Caco-2 (cell line): ENCODE data around the gene XXYLT1. TPM values are rescaled to one million over a fixed set of nuclear protein-coding genes. Genes with fewer than 3 reads are reported as not detected.

Source experiments
- BruUV-seq: library from RNA; stranded (reverse); fragments of 400-500 nt; replicated peaks from 2 replicates; lab custom pipeline; 2021; lab: Mats Ljungman, UMichigan
- CTCF ChIA-PET: fragments of 300-600 bp; sonication (Branson Sonifier 250); formaldehyde crosslinking; loops from one replicate; lab custom pipeline; 2022; ENCODE audit warnings: antibody characterized with exemption; lab: Charles Lee
- POLR2A ChIA-PET: fragments of 300-600 bp; sonication (Branson Sonifier 250); formaldehyde crosslinking; loops from one replicate; lab custom pipeline; 2022; ENCODE audit warnings: antibody characterized with exemption; lab: Charles Lee
- DNase-seq, 2 experiments: peaks; one replicate each; pipeline versions ENCODE4 v3.0.0 to v3.0.0-alpha.2; 2020 to 2022
- H3K27me3 ChIP-seq: replicated peaks from 2 replicates; pipeline ENCODE4 v1.6.0; 2011; ENCODE audit warnings: low read length; ENCODE audit not compliant: control insufficient read depth, insufficient read depth
- H3K36me3 ChIP-seq: 2 replicates; pipeline ENCODE4 v1.5.1; 2011; ENCODE audit warnings: low read length; ENCODE audit not compliant: control insufficient read depth, insufficient read depth
- H3K4me1 ChIP-seq: fragments of 250-450 bp; sonication (Bioruptor Pico); 2 replicates; pipeline ENCODE4 v1.5.1; 2020; ENCODE audit warnings: mild to moderate bottlenecking
- H3K4me3 ChIP-seq: 2 replicates; pipeline ENCODE4 v1.5.1; 2011; ENCODE audit warnings: low read depth, mild to moderate bottlenecking, control low read depth, low read length
- H3K9me3 ChIP-seq: fragments of 250-450 bp; sonication (Bioruptor Pico); 2 replicates; pipeline ENCODE4 v1.5.1; 2020; ENCODE audit warnings: mild to moderate bottlenecking, moderate library complexity
- H3K27ac Mint-ChIP-seq: one replicate; pipeline ENCODE4 v1.8.0; 2022; ENCODE audit warnings: mixed read lengths; ENCODE audit not compliant: unreplicated experiment
- H3K27me3 Mint-ChIP-seq: one replicate; pipeline ENCODE4 v1.8.0; 2022; ENCODE audit warnings: mixed read lengths; ENCODE audit not compliant: insufficient read depth, unreplicated experiment
- H3K36me3 Mint-ChIP-seq: one replicate; pipeline ENCODE4 v1.8.0; 2022; ENCODE audit warnings: mild to moderate bottlenecking, mixed read lengths; ENCODE audit not compliant: insufficient read depth, unreplicated experiment
- H3K4me1 Mint-ChIP-seq: one replicate; pipeline ENCODE4 v1.8.0; 2022; ENCODE audit warnings: low read depth, mixed read lengths; ENCODE audit not compliant: unreplicated experiment
- H3K4me3 Mint-ChIP-seq: one replicate; pipeline ENCODE4 v1.8.0; 2022; ENCODE audit warnings: mild to moderate bottlenecking, moderate library complexity, mixed read lengths; ENCODE audit not compliant: unreplicated experiment
- H3K9me3 Mint-ChIP-seq: one replicate; pipeline ENCODE4 v1.8.0; 2022; ENCODE audit warnings: mixed read lengths; ENCODE audit not compliant: unreplicated experiment
- intact Hi-C: fragments of 100-400 bp; cut with micrococcal nuclease; formaldehyde crosslinking; loops from one replicate; pipeline ENCODE4 v1.10.0; 2022; ENCODE audit not compliant: unreplicated experiment
- total RNA-seq: library from RNA; stranded (reverse); gene quantifications from 2 replicates; pipeline ENCODE4 v1.2.3, GENCODE V29; 2022
- TF ChIP-seq, protein P1 (sequence below), 2 experiments: fragments of 200-600 bp in 1 of 2; IDR thresholded peaks; 1 replicate in 1 of 2; 2 replicates in 1 of 2; pipeline versions ENCODE4 v1.5.1 to v1.8.0; 2011 to 2022; ENCODE audit warnings: antibody characterized with exemption in 1 of 2, control low read depth in 1 of 2, inconsistent platforms in 1 of 2, low read depth in 1 of 2, low read length in 1 of 2, mild to moderate bottlenecking in 1 of 2, moderate library complexity in 1 of 2; ENCODE audit not compliant: insufficient read depth in 1 of 2, severe bottlenecking in 1 of 2, unreplicated experiment in 1 of 2

XXYLT1 gene
- total RNA-seq, 1 experiment from 2014 or later = 14.2 TPM

DNA sequence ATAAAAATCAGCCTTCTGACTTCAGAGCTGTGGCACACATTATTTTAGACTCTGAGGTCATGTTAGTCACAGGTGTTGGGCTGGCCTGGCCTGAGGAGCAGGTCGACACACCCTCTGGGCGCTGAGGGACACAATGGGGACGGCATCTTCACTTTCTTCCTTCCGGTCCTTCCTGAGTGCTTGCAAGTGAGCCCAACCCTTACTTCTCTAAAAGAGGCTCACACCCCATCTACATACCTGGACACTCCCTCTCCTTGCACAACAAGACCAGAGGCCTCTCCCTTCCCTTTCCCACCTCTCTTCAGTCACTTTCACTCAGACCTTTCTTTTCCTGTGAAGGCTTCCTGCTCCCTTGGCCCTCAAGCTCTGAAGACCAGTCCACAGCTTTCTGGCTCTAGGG is 85.4 kb downstream of the XXYLT1 start:
- H3K4me1 Mint-ChIP-seq = no peaks in the 10 kb centered on the region
- H3K9me3 ChIP-seq = 0 out of 2 replicates have a peak, but pooled peaks cover under 1% of the 10 kb centered on the region
- intact Hi-C loops = no loop called here

DNA sequence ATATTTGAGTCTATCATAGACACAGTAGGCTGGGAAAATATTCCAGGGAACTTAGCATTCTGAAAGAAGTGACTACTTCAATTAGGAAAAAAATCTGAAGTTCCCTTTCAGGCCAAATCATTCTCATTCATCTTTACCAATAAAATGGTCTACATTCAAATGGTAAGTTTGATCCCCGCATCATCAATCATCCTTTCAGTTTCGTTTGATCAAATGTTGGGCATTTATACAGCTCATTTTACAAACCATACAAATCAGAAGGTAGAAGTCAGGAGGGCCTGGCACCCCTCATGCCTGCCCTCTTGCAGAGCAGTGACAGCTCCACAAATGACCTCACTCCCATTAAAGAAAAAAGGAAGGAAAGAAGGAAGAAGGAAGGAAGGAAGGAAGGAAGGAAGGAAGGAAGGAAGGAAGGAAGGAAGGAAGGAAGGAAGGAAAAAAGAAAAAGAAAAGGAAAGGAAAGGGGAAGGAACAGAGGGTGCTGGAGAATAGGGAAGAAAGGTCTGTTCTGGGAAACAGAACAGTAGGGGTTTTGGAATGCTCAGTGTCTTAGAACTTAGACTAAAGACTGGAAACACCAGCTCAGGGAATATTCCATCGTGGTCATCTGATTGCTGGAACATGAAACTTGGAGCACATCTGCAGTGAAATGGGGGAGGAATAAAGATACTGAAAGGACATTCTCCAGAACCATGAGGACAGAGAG is 86.1 kb downstream of the XXYLT1 start:
- POLR2A ChIA-PET = no interaction called here
- H3K4me1 ChIP-seq = no peaks in the 10 kb centered on the region
- no peak overlapping the region for H3K4me3 ChIP-seq
- no peaks in the 10 kb centered on the region for H3K4me1 Mint-ChIP-seq
- no peak overlapping the region for H3K4me3 Mint-ChIP-seq
- CTCF ChIA-PET = no interaction called here
- no peaks in the 10 kb centered on the region for H3K9me3 Mint-ChIP-seq
- H3K27me3 Mint-ChIP-seq = no peaks in the 10 kb centered on the region
- no peaks in the 10 kb centered on the region for H3K36me3 Mint-ChIP-seq
- BruUV-seq = no TSS peak
- TF ChIP-seq, protein P1, sequence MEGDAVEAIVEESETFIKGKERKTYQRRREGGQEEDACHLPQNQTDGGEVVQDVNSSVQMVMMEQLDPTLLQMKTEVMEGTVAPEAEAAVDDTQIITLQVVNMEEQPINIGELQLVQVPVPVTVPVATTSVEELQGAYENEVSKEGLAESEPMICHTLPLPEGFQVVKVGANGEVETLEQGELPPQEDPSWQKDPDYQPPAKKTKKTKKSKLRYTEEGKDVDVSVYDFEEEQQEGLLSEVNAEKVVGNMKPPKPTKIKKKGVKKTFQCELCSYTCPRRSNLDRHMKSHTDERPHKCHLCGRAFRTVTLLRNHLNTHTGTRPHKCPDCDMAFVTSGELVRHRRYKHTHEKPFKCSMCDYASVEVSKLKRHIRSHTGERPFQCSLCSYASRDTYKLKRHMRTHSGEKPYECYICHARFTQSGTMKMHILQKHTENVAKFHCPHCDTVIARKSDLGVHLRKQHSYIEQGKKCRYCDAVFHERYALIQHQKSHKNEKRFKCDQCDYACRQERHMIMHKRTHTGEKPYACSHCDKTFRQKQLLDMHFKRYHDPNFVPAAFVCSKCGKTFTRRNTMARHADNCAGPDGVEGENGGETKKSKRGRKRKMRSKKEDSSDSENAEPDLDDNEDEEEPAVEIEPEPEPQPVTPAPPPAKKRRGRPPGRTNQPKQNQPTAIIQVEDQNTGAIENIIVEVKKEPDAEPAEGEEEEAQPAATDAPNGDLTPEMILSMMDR (IDR thresholded peaks at IDR 0.05; ENCODE audit: insufficient read depth in 1 of 2, low read depth in 1 of 2, low read length in 1 of 2, severe bottlenecking in 1 of 2, unreplicated experiment in 1 of 2) = no peak
- H3K36me3 ChIP-seq = no peaks in the 10 kb centered on the region
- DNase-seq = no peak
- H3K27ac Mint-ChIP-seq = no peak overlapping the region
- intact Hi-C loops = no loop called here
- H3K27me3 ChIP-seq = no peaks in the 10 kb centered on the region
- no peaks in the 10 kb centered on the region for H3K9me3 ChIP-seq

More for the DNA sequence above, 85.4 kb downstream of the XXYLT1 start:
- no peak for DNase-seq
- TF ChIP-seq, protein P1 (IDR thresholded peaks at IDR 0.05; ENCODE audit: insufficient read depth in 1 of 2, low read depth in 1 of 2, low read length in 1 of 2, severe bottlenecking in 1 of 2, unreplicated experiment in 1 of 2) = no peak
- Histone ChIP-seq H3K4me1 (no peaks in the 10 kb centered on the region), H3K4me3 (no peak overlapping the region), H3K27me3 (no peaks in the 10 kb centered on the region), H3K36me3 (no peaks in the 10 kb centered on the region)
- Mint-ChIP-seq H3K36me3 (no peaks in the 10 kb centered on the region), H3K4me3 (no peak overlapping the region), H3K9me3 (no peaks in the 10 kb centered on the region), H3K27ac (no peak overlapping the region), H3K27me3 (no peaks in the 10 kb centered on the region)
- ChIA-PET CTCF (no interaction called here), POLR2A (no interaction called here)
- no TSS peak for BruUV-seq

DNA sequence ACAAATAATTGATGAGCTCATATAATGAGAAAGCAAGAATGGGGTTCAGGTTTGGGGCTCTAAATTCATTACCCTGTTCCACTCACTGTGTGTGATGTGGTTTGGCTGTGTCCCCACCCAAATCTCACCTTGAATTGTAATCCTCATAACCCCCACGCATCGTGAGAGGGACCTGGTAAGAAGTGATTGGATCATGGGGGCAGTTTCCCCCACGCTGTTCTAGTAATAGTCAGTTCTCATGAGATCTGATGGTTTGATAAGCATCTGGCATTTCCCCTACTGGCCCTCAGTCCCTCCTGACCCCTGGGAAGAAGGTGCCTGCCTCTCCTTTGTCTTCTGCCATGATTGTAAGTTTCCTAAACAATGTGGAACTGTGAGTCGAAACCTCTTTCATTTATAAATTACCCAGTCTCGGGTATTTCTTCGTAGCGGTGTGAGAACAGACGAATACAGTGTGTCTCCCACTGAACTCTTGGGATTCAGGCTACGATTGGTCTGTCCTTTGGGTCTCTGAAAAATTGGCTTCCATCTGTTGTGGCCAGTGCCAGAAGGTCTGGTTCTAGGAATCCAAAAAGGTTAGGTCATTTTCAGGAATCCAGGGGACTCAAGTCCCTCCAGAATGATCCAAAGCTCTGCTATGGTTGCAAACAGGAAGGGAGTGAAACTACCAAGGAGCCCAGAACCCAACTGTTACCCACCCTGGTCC is 87.7 kb downstream of the XXYLT1 start:
- Mint-ChIP-seq H3K27ac (no peak overlapping the region), H3K4me3 (no peak overlapping the region), H3K9me3 (no peaks in the 10 kb centered on the region), H3K4me1 (no peaks in the 10 kb centered on the region), H3K27me3 (no peaks in the 10 kb centered on the region), H3K36me3 (no peaks in the 10 kb centered on the region)
- TF ChIP-seq, protein P1 (IDR thresholded peaks at IDR 0.05; ENCODE audit: insufficient read depth in 1 of 2, low read depth in 1 of 2, low read length in 1 of 2, severe bottlenecking in 1 of 2, unreplicated experiment in 1 of 2) = no peak
- no peaks in the 10 kb centered on the region for H3K36me3 ChIP-seq
- DNase-seq = no peak
- no peaks in the 10 kb centered on the region for H3K27me3 ChIP-seq
- BruUV-seq = no TSS peak
- ChIA-PET POLR2A (no interaction called here), CTCF (interaction anchor here (0.6 kb wide), 1 partner anchor 29 kb away, joined by 3 read pairs; no protein-coding TSS in a partner anchor)
- intact Hi-C loops = no loop called here
- H3K4me3 ChIP-seq = no peak overlapping the region
- H3K4me1 ChIP-seq = no peaks in the 10 kb centered on the region
- H3K9me3 ChIP-seq = no peaks in the 10 kb centered on the region
